Astrocyte (in vitro differentiated cells and primary cell): Measurements from ENCODE around the gene ELP2. TPM values are rescaled to one million over a fixed set of nuclear protein-coding genes. Genes with fewer than 3 reads are reported as not detected.

Source experiments
- DNase-seq: peaks from one replicate; pipeline ENCODE4 v3.0.0-alpha.2; 2010; ENCODE audit warnings: low read depth
- FAIRE-seq: peaks from 2 replicates; lab custom pipeline; 2011; peaks lifted over from hg19 to GRCh38; lab: Jason Lieb, UNC
- H2AFZ ChIP-seq: 2 replicates; pipeline ENCODE4 v1.6.0; 2012; ENCODE audit warnings: low read depth, low read length, inconsistent platforms
- H3K27ac ChIP-seq: 2 replicates; pipeline ENCODE4 v1.5.1; 2011; ENCODE audit warnings: low read depth, low read length, inconsistent platforms
- H3K27me3 ChIP-seq: 2 replicates; pipeline ENCODE4 v1.6.0; 2011; ENCODE audit warnings: low read length, inconsistent platforms; ENCODE audit not compliant: insufficient read depth
- H3K36me3 ChIP-seq: 2 replicates; pipeline ENCODE4 v1.5.1; 2011; ENCODE audit warnings: low read length, inconsistent platforms; ENCODE audit not compliant: insufficient read depth
- H3K4me1 ChIP-seq: 2 replicates; pipeline ENCODE4 v1.5.1; 2011; ENCODE audit warnings: low read length, inconsistent platforms; ENCODE audit not compliant: insufficient read depth
- H3K4me2 ChIP-seq: 2 replicates; pipeline ENCODE4 v1.6.0; 2012; ENCODE audit warnings: low read length, inconsistent platforms
- H3K4me3 ChIP-seq: 2 replicates; pipeline ENCODE4 v1.5.1; 2011; ENCODE audit warnings: low read depth, mild to moderate bottlenecking, low read length, inconsistent platforms; ENCODE audit not compliant: insufficient read depth
- H3K79me2 ChIP-seq: 2 replicates; pipeline ENCODE4 v1.6.0; 2012; ENCODE audit warnings: mild to moderate bottlenecking, low read length, inconsistent platforms; ENCODE audit not compliant: insufficient read depth
- H3K9ac ChIP-seq: 2 replicates; pipeline ENCODE4 v1.6.0; 2012; ENCODE audit warnings: mild to moderate bottlenecking, low read length, inconsistent platforms
- H3K9me3 ChIP-seq: 2 replicates; pipeline ENCODE4 v1.5.1; 2012; ENCODE audit warnings: low read depth, mild to moderate bottlenecking, low read length, inconsistent platforms; ENCODE audit not compliant: insufficient read depth
- H4K20me1 ChIP-seq: 2 replicates; pipeline ENCODE4 v1.6.0; 2012; ENCODE audit warnings: low read length, inconsistent platforms; ENCODE audit not compliant: insufficient read depth
- H3K27ac Mint-ChIP-seq: one replicate; pipeline ENCODE4 v1.8.0; 2021; ENCODE audit warnings: mild to moderate bottlenecking, mixed read lengths; ENCODE audit not compliant: unreplicated experiment
- H3K27me3 Mint-ChIP-seq: one replicate; pipeline ENCODE4 v1.8.0; 2021; ENCODE audit warnings: low read depth, mixed read lengths; ENCODE audit not compliant: unreplicated experiment
- H3K36me3 Mint-ChIP-seq: one replicate; pipeline ENCODE4 v1.8.0; 2021; ENCODE audit warnings: low read depth, mixed read lengths; ENCODE audit not compliant: unreplicated experiment
- H3K4me1 Mint-ChIP-seq: one replicate; pipeline ENCODE4 v1.8.0; 2021; ENCODE audit warnings: low read depth, mixed read lengths; ENCODE audit not compliant: unreplicated experiment
- H3K4me3 Mint-ChIP-seq: one replicate; pipeline ENCODE4 v1.8.0; 2021; ENCODE audit warnings: mild to moderate bottlenecking, moderate library complexity, mixed read lengths; ENCODE audit not compliant: unreplicated experiment
- H3K9me3 Mint-ChIP-seq: one replicate; pipeline ENCODE4 v1.8.0; 2021; ENCODE audit warnings: mild to moderate bottlenecking, mixed read lengths; ENCODE audit not compliant: unreplicated experiment
- EZH2 ChIP-seq: IDR thresholded peaks from 2 replicates; pipeline ENCODE4 v1.6.1; 2012; ENCODE audit warnings: mild to moderate bottlenecking, low read length, inconsistent platforms; ENCODE audit not compliant: insufficient read depth
- total RNA-seq: library from RNA; stranded (reverse); gene quantifications from 2 replicates; pipeline ENCODE4 v1.2.1, GENCODE V29; 2021
- TF ChIP-seq, protein P1 (sequence below): IDR thresholded peaks from 2 replicates; pipeline ENCODE4 v1.5.1; 2011; ENCODE audit warnings: low read depth, mild to moderate bottlenecking, inconsistent platforms, low read length, moderate library complexity; ENCODE audit not compliant: insufficient read depth

The ELP2 gene
- total RNA-seq, 1 donor from 2014 or later: 99.8 TPM

DNA sequence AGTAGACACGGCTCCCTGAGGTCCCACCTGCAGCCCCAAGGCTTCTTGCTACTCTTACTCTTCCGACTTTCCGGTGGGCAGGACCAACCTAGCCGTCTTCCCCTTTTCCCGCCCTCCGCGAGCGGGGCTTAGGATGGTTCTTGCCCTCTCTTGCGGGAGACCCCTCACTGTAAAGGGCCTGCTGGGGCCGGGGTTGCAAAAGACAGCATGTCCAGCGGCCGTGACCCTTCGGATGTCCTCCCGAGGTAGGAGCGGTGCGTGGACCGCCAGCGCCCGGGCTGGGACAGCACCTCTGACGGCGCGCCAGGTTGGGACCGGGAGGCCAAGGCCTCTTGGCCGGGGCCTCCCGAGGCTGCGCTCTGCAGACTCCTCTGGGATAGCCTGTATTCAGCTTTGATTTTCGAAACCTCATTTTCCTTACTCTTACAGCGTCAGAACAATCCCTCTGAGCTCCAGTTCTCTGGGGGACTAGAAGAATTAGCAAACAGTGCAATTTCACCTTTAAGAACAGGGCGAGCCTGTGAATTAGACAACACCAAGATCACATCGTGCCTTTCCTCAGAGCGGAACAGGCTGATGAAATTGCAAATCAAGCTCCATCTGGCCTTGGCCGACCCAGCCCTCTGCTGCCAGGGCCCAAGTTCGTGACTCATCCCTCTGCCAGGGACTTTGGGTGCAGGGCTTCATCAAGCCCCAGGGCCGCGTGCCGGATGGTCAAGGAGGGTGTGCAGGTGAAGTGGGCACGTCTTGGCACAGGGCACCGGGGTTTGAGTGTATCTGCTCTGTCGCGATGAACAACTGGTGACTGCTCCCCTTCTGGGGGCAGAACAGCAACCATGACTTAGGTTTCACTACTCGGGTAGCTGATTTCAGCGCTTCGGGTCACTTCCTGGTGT lies 58.4 kb downstream of the ELP2 start:
- Histone ChIP-seq H3K79me2 (no peaks in the 10 kb centered on the region), H3K27ac (peak overlapping the region; percentile 2), H3K9ac (peak overlapping the region; percentile 91), H3K27me3 (no peaks in the 10 kb centered on the region), H3K4me1 (peaks cover 9% of the 10 kb centered on the region), H3K36me3 (no peaks in the 10 kb centered on the region), H4K20me1 (no peaks in the 10 kb centered on the region), H3K9me3 (no peaks in the 10 kb centered on the region), H3K4me3 (peak overlapping the region; percentile 94), H2AFZ (peak overlapping the region; percentile 95), H3K4me2 (peak overlapping the region; percentile 99)
- no peaks in the 10 kb centered on the region for H3K9me3 Mint-ChIP-seq
- TF ChIP-seq, protein P1, sequence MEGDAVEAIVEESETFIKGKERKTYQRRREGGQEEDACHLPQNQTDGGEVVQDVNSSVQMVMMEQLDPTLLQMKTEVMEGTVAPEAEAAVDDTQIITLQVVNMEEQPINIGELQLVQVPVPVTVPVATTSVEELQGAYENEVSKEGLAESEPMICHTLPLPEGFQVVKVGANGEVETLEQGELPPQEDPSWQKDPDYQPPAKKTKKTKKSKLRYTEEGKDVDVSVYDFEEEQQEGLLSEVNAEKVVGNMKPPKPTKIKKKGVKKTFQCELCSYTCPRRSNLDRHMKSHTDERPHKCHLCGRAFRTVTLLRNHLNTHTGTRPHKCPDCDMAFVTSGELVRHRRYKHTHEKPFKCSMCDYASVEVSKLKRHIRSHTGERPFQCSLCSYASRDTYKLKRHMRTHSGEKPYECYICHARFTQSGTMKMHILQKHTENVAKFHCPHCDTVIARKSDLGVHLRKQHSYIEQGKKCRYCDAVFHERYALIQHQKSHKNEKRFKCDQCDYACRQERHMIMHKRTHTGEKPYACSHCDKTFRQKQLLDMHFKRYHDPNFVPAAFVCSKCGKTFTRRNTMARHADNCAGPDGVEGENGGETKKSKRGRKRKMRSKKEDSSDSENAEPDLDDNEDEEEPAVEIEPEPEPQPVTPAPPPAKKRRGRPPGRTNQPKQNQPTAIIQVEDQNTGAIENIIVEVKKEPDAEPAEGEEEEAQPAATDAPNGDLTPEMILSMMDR: no peak
- no peak for TF ChIP-seq EZH2
- H3K36me3 Mint-ChIP-seq: no peaks in the 10 kb centered on the region
- H3K27me3 Mint-ChIP-seq: peaks cover 52% of the 10 kb centered on the region
- DNase-seq (no peak), FAIRE-seq (no peak)
- H3K4me3 Mint-ChIP-seq: peak overlapping the region; percentile 83
- H3K4me1 Mint-ChIP-seq: no peaks in the 10 kb centered on the region
- peak overlapping the region; percentile 56 for H3K27ac Mint-ChIP-seq

DNA sequence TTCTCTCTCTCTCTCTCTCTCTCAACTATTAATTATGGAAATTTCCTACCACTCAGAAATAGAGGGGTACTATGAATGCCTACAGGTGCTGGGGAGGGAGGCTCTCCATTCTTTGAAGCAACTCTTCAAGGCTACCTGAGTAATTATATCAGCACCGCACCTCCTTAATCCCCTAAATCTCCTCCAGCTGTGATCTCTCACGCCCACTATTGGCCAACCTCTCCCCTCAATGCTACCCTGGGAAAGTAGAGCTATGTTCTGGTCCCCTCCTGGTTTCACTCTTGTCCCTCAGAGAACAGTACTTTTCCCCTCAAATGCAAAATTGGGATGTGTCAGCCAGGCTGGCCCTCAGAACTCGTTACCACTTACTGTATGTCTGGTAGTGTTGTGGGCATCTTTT lies 59.2 kb downstream of the ELP2 start:
- no peaks in the 10 kb centered on the region for H4K20me1 ChIP-seq
- no peaks in the 10 kb centered on the region for H3K9me3 Mint-ChIP-seq
- FAIRE-seq (no peak), DNase-seq (no peak)
- H3K27me3 ChIP-seq: no peaks in the 10 kb centered on the region
- peaks cover 9% of the 10 kb centered on the region for H3K4me1 ChIP-seq
- TF ChIP-seq, protein P1: no peak
- TF ChIP-seq EZH2: no peak
- peak overlapping the region; percentile 83 for H3K4me3 Mint-ChIP-seq
- H3K9me3 ChIP-seq: no peaks in the 10 kb centered on the region
- H3K4me3 ChIP-seq: no peak overlapping the region
- H3K36me3 Mint-ChIP-seq: no peaks in the 10 kb centered on the region
- no peak overlapping the region for H2AFZ ChIP-seq
- no peaks in the 10 kb centered on the region for H3K79me2 ChIP-seq
- peak overlapping the region; percentile 99 for H3K4me2 ChIP-seq
- H3K36me3 ChIP-seq: no peaks in the 10 kb centered on the region
- H3K27ac Mint-ChIP-seq: no peak overlapping the region
- no peak overlapping the region for H3K27ac ChIP-seq
- no peaks in the 10 kb centered on the region for H3K4me1 Mint-ChIP-seq
- H3K27me3 Mint-ChIP-seq: peaks cover 44% of the 10 kb centered on the region
- H3K9ac ChIP-seq: no peak overlapping the region

DNA sequence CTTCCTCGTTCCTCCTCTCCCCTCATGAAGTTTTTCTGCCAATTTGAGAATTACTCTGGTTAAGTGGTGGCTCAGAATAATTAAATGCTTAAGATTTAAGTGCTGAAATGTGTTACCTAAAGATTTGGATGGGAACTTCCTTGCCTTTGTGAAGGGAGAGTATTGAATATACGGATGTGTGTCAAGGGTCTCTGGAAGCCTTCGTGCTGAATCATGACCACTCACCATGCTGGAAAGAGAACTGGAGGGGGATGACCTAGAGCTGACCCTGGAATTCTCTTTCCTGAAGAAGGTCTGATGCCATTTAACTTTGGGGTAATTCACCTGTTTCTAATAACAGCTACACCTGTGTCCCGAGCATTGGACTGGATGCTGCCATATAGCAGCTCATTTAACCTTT lies 59.8 kb downstream of the ELP2 start:
- Mint-ChIP-seq H3K4me3 (no peak overlapping the region), H3K9me3 (no peaks in the 10 kb centered on the region), H3K27me3 (peaks cover 38% of the 10 kb centered on the region), H3K4me1 (no peaks in the 10 kb centered on the region), H3K36me3 (no peaks in the 10 kb centered on the region), H3K27ac (no peak overlapping the region)
- FAIRE-seq: no peak
- peak overlapping the region; percentile 99 for H3K4me2 ChIP-seq
- TF ChIP-seq EZH2: no peak
- TF ChIP-seq, protein P1: no peak
- H3K79me2 ChIP-seq: no peaks in the 10 kb centered on the region
- H3K36me3 ChIP-seq: no peaks in the 10 kb centered on the region
- no peaks in the 10 kb centered on the region for H4K20me1 ChIP-seq
- peaks cover 9% of the 10 kb centered on the region for H3K4me1 ChIP-seq
- no peak overlapping the region for H3K9ac ChIP-seq
- no peaks in the 10 kb centered on the region for H3K9me3 ChIP-seq
- no peaks in the 10 kb centered on the region for H3K27me3 ChIP-seq
- H3K4me3 ChIP-seq: no peak overlapping the region
- no peak overlapping the region for H3K27ac ChIP-seq
- H2AFZ ChIP-seq: no peak overlapping the region
- no peak for DNase-seq
